Fibroblast of lung (primary cell): ENCODE measurements around the gene CLCN7. TPM values are rescaled to one million over a fixed set of nuclear protein-coding genes. Genes with fewer than 3 reads are reported as not detected.

ENCODE experiments used
- DNase-seq, 2 donors: peaks; one replicate each; pipeline versions ENCODE4 v3.0.0 to v3.0.0-alpha.2; 2010; ENCODE audit warnings: low read depth in 2 of 2
- H2AFZ ChIP-seq: 2 replicates; pipeline ENCODE4 v1.5.1; 2012; ENCODE audit warnings: low read length, control low read depth, inconsistent platforms
- H3K27ac ChIP-seq: 2 replicates; pipeline ENCODE4 v1.5.1; 2011; ENCODE audit warnings: low read length, control low read depth; ENCODE audit not compliant: insufficient read depth
- H3K27me3 ChIP-seq: 2 replicates; pipeline ENCODE4 v1.5.1; 2011; ENCODE audit warnings: mild to moderate bottlenecking, low read length; ENCODE audit not compliant: control insufficient read depth, insufficient read depth
- H3K36me3 ChIP-seq: 2 replicates; pipeline ENCODE4 v1.5.1; 2011; ENCODE audit warnings: low read length; ENCODE audit not compliant: control insufficient read depth, insufficient read depth
- H3K4me1 ChIP-seq: 2 replicates; pipeline ENCODE4 v1.5.1; 2011; ENCODE audit warnings: low read length; ENCODE audit not compliant: control insufficient read depth, insufficient read depth; ENCODE audit errors: extremely low read depth
- H3K4me2 ChIP-seq: 2 replicates; pipeline ENCODE4 v1.5.1; 2011; ENCODE audit warnings: low read length, control low read depth; ENCODE audit not compliant: insufficient read depth; ENCODE audit errors: extremely low read depth
- H3K4me3 ChIP-seq, 4 experiments: fragments of 200-600 bp in 1 of 4; sonication (generic) in 1 of 4; replicated peaks in 1 of 4; 2 replicates each; pipeline ENCODE4 v1.5.1; 2011 to 2016; ENCODE audit warnings: low read length in 4 of 4, low read depth in 3 of 4, mild to moderate bottlenecking in 3 of 4, control low read depth in 2 of 4, inconsistent platforms in 1 of 4, mixed read lengths in 1 of 4; ENCODE audit not compliant: insufficient read depth in 1 of 4; ENCODE audit errors: control extremely low read depth in 1 of 4
- H3K79me2 ChIP-seq: 2 replicates; pipeline ENCODE4 v1.5.1; 2012; ENCODE audit warnings: mild to moderate bottlenecking, low read length, inconsistent platforms; ENCODE audit not compliant: control insufficient read depth, insufficient read depth
- H3K9ac ChIP-seq: 2 replicates; pipeline ENCODE4 v1.5.1; 2011; ENCODE audit warnings: mild to moderate bottlenecking, low read length, control low read depth; ENCODE audit not compliant: insufficient read depth
- H3K9me3 ChIP-seq: 2 replicates; pipeline ENCODE4 v1.5.1; 2012; ENCODE audit warnings: low read depth, low read length; ENCODE audit not compliant: control insufficient read depth, insufficient read depth
- H4K20me1 ChIP-seq: 2 replicates; pipeline ENCODE4 v1.5.1; 2011; ENCODE audit warnings: low read length; ENCODE audit not compliant: control insufficient read depth, insufficient read depth; ENCODE audit errors: extremely low read depth
- EZH2 ChIP-seq: IDR thresholded peaks from 2 replicates; pipeline ENCODE4 v1.5.1; 2012; ENCODE audit warnings: low read length, control low read depth, mild to moderate bottlenecking; ENCODE audit errors: missing control alignments
- polyA plus RNA-seq, 2 donors: library from polyadenylated mRNA; depleted of rRNA in 1 of 2; stranded (reverse) in 1 of 2; unstranded in 1 of 2; fragments of >200 nt; gene quantifications; 2 replicates each; pipeline ENCODE4 v1.2.1, GENCODE V29; 2011 to 2012; ENCODE audit warnings: missing spikeins in 1 of 2
- total RNA-seq: library from RNA; depleted of rRNA; stranded (reverse); fragments of >200 nt; gene quantifications from 2 replicates; pipeline ENCODE4 v1.2.1, GENCODE V29; 2014
- TF ChIP-seq, protein P1 (sequence below), 2 donors: IDR thresholded peaks in 1 of 2; conservative IDR thresholded peaks in 1 of 2; 1 replicate in 1 of 2; 2 replicates in 1 of 2; pipeline ENCODE4 v1.5.1; 2011 to 2012; ENCODE audit warnings: low read length in 2 of 2, control low read depth in 1 of 2, inconsistent platforms in 1 of 2, low read depth in 1 of 2, mild to moderate bottlenecking in 1 of 2

Gene CLCN7
- total and polyA plus RNA-seq, 2 donors (not counting 1 experiment from before 2014, with no cell fraction given), result 25.0 to 83.4 TPM

DNA sequence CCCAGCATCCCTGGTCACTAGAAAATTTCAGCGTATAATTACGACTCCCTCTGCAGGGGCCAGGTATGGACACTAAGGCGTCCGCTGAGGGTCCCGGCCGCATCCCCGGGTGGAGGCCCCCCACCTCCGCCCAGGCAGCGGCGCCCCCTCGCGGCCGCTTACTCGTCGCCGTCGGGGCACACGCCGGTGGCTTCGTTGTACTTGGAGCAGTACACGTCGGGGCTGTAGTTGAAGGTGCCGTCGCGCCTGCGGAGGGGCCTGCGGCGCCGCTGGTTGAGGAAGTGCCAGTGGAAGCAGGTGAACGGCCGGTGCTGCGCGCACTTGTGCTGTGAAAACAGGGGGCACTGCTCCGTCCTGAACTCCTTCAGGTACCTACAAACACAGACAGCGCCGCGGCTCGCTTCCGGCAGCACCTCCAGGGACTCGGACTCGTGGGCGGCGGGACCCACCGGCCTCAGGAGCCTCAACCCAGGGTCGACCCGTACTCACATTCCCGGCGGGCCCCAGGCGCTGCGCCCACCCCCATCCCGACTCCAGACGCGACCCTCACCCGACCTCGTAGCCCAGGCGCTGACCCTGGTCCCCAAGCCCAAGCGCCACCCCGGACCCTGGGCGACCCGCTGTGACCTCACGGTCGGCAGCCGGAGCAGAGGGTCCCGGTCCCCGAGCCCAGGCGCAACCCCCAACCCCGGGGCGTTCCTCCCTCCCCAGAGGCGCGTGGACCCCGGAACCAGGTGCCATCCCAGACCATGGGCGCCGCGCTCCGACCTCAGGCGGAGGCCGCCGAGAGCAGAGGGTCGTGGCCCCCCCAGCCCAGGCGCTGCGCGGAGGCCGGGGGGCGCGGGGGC is 60.9 kb downstream of the CLCN7 start:
- TF ChIP-seq EZH2, result no peak
- TF ChIP-seq, protein P1, sequence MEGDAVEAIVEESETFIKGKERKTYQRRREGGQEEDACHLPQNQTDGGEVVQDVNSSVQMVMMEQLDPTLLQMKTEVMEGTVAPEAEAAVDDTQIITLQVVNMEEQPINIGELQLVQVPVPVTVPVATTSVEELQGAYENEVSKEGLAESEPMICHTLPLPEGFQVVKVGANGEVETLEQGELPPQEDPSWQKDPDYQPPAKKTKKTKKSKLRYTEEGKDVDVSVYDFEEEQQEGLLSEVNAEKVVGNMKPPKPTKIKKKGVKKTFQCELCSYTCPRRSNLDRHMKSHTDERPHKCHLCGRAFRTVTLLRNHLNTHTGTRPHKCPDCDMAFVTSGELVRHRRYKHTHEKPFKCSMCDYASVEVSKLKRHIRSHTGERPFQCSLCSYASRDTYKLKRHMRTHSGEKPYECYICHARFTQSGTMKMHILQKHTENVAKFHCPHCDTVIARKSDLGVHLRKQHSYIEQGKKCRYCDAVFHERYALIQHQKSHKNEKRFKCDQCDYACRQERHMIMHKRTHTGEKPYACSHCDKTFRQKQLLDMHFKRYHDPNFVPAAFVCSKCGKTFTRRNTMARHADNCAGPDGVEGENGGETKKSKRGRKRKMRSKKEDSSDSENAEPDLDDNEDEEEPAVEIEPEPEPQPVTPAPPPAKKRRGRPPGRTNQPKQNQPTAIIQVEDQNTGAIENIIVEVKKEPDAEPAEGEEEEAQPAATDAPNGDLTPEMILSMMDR (conservative IDR thresholded peaks at IDR 0.05 in 1 of 2, IDR thresholded peaks at IDR 0.05 in 1 of 2; ENCODE audit: low read depth in 1 of 2, low read length in 2 of 2), result peak; percentile 48 to 53
- no peaks in the 10 kb centered on the region for H4K20me1 ChIP-seq
- no peaks in the 10 kb centered on the region for H3K27me3 ChIP-seq
- peak overlapping the region; percentile 80 for H2AFZ ChIP-seq
- H3K9me3 ChIP-seq, result no peaks in the 10 kb centered on the region
- peak overlapping the region; percentile 55 to 83 (median 77) for H3K4me3 ChIP-seq
- H3K9ac ChIP-seq, result peak overlapping the region; percentile 76
- H3K4me1 ChIP-seq, result no peaks in the 10 kb centered on the region
- H3K36me3 ChIP-seq, result no peaks in the 10 kb centered on the region
- H3K79me2 ChIP-seq, result peaks cover 1% of the 10 kb centered on the region
- DNase-seq, result peak; percentile 38 to 54
- H3K27ac ChIP-seq, result peak overlapping the region; percentile 32
- H3K4me2 ChIP-seq, result peak overlapping the region; percentile 68

DNA sequence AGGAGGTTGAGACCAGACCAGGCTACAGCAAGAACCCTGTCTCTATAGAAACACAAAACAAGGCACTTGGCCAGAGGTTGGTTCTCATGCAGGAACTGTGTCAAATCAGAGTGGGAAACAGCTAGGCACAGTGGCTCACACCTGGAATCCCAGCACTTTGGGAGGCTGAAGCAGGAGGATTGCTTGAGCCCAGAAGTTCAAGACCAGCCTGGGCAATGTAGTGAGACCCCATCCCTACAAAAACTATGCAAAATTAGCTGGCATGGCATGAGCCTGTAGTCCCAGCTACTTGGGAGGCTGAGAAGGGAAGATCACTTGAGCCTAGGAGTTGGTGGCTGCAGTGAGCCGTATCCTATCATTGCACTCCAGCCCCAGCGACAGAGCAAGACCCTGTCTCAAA is 62.0 kb downstream of the CLCN7 start:
- Histone ChIP-seq H3K9ac (no peak overlapping the region), H3K36me3 (no peaks in the 10 kb centered on the region), H3K27ac (no peak overlapping the region), H4K20me1 (no peaks in the 10 kb centered on the region), H3K27me3 (no peaks in the 10 kb centered on the region), H3K4me2 (no peak overlapping the region), H3K4me1 (peaks cover 5% of the 10 kb centered on the region), H3K9me3 (no peaks in the 10 kb centered on the region), H2AFZ (no peak overlapping the region), H3K4me3 (no peak overlapping the region), H3K79me2 (no peaks in the 10 kb centered on the region)
- no peak for DNase-seq
- TF ChIP-seq EZH2, result no peak
- TF ChIP-seq, protein P1 (conservative IDR thresholded peaks at IDR 0.05 in 1 of 2, IDR thresholded peaks at IDR 0.05 in 1 of 2; ENCODE audit: low read depth in 1 of 2, low read length in 2 of 2), result no peak

DNA sequence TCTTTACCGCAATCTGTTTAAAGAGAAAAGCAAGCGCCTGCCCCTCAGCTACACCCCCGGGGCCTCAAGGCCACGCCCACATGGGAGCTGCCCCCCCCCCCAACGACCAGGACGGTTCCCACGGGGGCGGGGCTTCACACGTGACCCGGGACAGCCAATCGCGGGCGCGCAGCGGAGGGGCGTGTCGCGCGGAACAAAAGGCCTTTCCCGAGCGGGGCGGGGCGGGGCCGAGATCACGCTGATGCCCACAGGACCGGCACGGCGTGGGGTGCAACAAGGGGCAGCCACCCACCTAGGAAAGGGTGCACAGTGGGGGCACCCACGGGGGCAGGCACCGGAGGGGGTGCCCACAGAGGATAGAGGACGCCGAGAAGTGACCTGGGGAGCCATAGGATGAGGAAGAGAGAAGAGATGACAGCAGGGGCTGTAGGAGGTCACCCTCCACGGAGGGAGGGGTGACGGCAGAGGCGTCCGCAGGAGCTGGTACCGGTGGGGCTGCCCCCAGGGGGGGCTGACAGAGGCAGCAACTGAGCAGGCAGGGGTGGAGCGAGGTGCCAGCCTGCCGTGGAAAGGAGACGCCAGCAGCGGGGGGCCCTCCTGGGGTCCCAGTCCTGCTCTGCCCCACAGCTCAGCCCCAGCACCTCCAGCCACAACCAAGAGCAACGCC is 66.5 kb downstream of the CLCN7 start:
- no peaks in the 10 kb centered on the region for H4K20me1 ChIP-seq
- TF ChIP-seq EZH2, result no peak
- TF ChIP-seq, protein P1 (conservative IDR thresholded peaks at IDR 0.05 in 1 of 2, IDR thresholded peaks at IDR 0.05 in 1 of 2; ENCODE audit: low read depth in 1 of 2, low read length in 2 of 2), result no peak
- H3K79me2 ChIP-seq, result no peaks in the 10 kb centered on the region
- no peaks in the 10 kb centered on the region for H3K36me3 ChIP-seq
- H3K4me1 ChIP-seq, result peaks cover 5% of the 10 kb centered on the region
- H3K9ac ChIP-seq, result peak overlapping the region; percentile 23
- peak overlapping the region; percentile 73 for H2AFZ ChIP-seq
- peak overlapping the region; percentile 95 for H3K4me2 ChIP-seq
- DNase-seq, result peak; percentile 75 to 87
- H3K27ac ChIP-seq, result peak overlapping the region; percentile 54
- no peaks in the 10 kb centered on the region for H3K9me3 ChIP-seq
- peak overlapping the region; percentile 58 to 71 (median 62) for H3K4me3 ChIP-seq
- H3K27me3 ChIP-seq, result no peaks in the 10 kb centered on the region
